ENCODE measurements around the gene DOCK2. TPM values are rescaled to one million over a fixed set of nuclear protein-coding genes. Genes with fewer than 3 reads are reported as not detected.

The DOCK2 gene
- total RNA-seq, 1 donor from 2014 or later, result 2.2 TPM

GRCh38 chr5:169871826-169872490 lies 234.9 kb downstream of the DOCK2 start:
- no peak for ATAC-seq

DNA sequence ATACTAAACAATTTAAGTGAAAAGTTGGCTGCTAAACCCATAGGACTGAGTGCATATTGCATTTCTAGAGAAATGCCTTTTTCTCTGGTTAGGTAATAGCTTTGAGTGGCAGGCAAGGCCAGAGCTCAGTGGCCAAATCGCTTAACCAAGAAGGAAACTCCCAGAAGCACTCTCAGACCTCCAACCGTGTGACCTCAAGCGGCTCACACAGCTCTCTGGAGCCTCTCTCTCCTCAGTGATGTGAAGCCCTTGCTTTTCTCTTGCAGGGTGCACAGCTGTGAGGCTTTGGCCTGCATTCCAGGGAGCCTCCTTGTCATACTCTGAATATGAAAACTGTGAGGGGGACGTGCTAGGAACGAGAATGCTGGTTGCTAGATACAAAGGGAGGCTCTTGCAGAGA lies 236.6 kb downstream of the DOCK2 start:
- ATAC-seq, result no peak

GRCh38 chr5:169874621-169875020 lies 237.5 kb downstream of the DOCK2 start:
- ATAC-seq, result no peak

GRCh38 chr5:169875091-169875728 lies 238.1 kb downstream of the DOCK2 start:
- no peak for ATAC-seq

DNA sequence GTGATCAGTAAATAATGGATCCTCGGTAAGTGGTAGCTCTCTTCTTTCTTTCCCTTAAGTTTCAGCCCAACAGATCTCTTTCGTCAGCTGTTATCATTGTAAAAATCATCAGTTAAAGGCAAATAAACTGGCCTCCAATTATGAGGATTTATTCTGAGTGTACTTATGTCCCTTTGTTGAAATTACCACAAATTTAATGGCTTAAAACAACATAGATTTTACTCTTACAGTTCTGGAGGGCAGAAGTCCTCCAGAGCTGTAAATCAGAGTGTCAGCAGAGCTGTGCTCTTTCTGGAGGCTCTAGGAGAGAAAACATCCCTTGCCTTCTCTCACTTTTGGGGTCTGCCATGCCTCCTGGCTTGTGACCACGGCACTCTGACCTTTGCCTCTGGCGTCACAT lies 238.7 kb downstream of the DOCK2 start:
- ATAC-seq, result no peak

DNA sequence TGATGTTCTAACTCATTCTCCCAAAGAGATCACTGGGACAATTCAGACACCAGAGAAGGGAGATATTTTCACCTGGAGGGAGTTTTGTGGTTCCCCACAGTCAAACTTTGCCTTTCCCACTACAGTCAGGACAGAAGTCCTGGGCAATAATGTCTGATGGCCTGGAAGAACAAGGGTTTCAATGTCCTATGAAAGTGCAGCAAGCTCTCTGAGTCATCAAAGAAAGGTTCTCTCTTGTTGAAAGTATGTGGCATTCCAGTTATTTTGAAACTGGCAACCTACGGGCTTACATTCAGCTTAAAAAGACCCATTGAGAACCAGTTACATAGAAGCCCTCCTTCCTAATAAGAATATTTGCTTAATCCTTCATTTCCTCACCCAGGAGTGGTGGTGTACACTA lies 239.3 kb downstream of the DOCK2 start:
- ATAC-seq, result no peak

GRCh38 chr5:169880012-169880663 lies 243.1 kb downstream of the DOCK2 start:
- no peak for ATAC-seq

- ATAC-seq, result no peak
Measured at GRCh38 chr5:169880785-169881184, 243.7 kb downstream of the DOCK2 start.

GRCh38 chr5:169881702-169882303 lies 244.7 kb downstream of the DOCK2 start:
- ATAC-seq, result no peak

DNA sequence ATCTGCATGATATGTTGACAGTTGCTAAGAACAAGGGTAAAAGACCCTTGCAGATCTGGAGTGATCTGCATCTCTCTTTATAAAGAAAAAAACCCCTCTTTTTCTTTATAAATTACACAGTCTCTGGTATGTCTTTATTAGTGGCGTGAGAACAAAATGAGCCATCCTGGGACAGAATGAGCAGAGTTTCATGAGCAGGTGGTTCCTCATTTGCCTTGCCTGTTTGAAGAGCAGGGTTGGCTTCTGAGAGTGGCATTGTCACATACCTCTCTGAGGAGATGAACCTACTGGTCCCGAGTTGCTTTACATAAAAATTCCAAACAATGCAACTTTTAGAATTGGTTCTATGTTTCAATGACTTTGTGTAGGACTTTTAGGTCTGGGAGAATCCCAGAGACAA lies 249.0 kb downstream of the DOCK2 start:
- no peak for ATAC-seq

DNA sequence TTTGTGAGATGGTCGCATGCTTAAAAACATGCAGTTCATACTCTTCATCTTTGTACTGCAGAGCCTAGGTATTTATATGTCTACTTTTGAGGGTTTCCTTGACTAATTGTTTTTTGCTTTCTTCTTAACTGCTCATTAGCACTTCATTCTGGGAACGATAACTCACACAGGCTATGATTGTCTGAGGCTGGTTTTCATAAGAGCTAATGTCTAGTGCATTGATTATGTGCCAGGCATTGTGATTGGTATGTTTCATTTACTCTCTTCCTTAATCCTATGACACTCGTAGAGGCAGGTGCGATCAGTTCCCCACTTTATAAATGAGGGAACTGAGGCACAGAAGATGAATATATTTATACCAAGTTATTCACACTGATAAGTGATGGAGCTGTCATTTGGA lies 249.6 kb downstream of the DOCK2 start:
- ATAC-seq, result no peak

- ATAC-seq, result no peak
Measured at GRCh38 chr5:169889572-169889971, 252.5 kb downstream of the DOCK2 start.

GRCh38 chr5:169893010-169893409 lies 255.9 kb downstream of the DOCK2 start:
- no peak for ATAC-seq

DNA sequence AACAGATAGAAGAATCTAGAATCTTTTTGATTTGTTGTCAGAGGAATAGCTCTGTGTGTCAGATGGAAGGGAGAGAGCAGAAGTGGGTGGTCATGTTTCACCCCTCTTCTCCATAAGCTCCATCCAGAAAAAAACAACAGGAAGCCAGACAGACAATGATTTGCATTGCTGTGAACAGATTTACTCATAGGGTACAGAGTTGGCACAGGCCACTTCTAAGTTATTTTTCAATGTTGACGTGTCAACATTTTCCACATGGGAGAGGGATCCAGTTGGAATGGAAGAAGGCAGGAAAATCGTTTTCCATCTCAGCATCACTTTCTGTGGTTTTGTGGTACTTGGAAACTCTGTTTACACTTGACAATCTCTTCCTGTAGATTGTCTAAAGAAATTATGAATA lies 256.5 kb downstream of the DOCK2 start:
- no peak for ATAC-seq

DNA sequence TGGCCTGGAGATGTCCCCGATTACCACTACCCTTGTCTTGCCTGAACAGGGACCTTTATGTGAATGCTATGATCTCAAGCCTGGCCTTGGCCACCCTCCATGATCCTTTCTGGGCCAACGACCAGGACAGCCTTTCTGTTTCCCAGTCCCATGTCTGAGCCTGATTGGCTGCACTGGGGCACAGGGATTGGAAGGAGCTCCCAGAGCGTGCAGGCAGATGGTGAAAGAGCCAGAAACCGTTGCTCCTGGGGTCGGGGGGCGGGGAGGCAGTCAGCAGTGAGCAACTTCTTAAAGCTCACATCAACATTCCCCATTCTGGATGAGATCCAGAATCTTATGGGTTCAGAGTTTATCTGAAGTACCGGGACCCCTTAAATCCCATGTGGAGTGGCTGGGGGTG lies 258.9 kb downstream of the DOCK2 start:
- no peak for ATAC-seq

- no peak for ATAC-seq
Measured at GRCh38 chr5:169897481-169897880, 260.4 kb downstream of the DOCK2 start.

- ATAC-seq, result no peak
Measured at GRCh38 chr5:169901896-169902295, 264.8 kb downstream of the DOCK2 start.

GRCh38 chr5:169904059-169904458 lies 267.0 kb downstream of the DOCK2 start:
- no peak for ATAC-seq

- ATAC-seq, result no peak
Measured at GRCh38 chr5:169904508-169904907, 267.4 kb downstream of the DOCK2 start.

DNA sequence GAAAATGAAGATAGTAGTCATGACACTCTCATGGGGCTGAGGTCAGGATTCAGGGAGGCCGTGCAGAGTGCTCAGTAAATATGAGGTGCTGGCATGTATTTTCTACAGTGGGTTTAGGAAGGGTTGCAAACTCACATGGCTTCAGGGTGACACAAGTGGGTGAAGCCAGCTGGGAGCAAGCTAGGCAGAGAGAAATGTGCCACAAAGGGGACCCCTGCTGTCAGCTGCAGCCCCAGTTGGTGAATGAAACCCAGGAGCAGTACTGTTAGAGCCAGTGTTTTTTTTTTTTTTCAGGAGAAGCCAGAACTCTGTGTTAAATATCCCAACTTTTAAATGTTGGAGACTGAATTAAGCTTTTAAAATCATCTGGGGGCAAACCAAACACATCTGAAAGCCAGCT lies 267.9 kb downstream of the DOCK2 start:
- no peak for ATAC-seq

GRCh38 chr5:169906745-169907649 lies 269.9 kb downstream of the DOCK2 start:
- no peak for ATAC-seq

GRCh38 chr5:169908864-169909263 lies 271.8 kb downstream of the DOCK2 start:
- no peak for ATAC-seq

GRCh38 chr5:169909945-169910344 lies 272.9 kb downstream of the DOCK2 start:
- no peak for ATAC-seq
